A204.1 (cell line): ENCODE measurements around the gene NPLOC4.

ENCODE experiments used
- FAIRE-seq: peaks from 2 replicates; lab custom pipeline; 2012; peaks lifted over from hg19 to GRCh38; lab: Jason Lieb, UNC

NPLOC4 gene

DNA sequence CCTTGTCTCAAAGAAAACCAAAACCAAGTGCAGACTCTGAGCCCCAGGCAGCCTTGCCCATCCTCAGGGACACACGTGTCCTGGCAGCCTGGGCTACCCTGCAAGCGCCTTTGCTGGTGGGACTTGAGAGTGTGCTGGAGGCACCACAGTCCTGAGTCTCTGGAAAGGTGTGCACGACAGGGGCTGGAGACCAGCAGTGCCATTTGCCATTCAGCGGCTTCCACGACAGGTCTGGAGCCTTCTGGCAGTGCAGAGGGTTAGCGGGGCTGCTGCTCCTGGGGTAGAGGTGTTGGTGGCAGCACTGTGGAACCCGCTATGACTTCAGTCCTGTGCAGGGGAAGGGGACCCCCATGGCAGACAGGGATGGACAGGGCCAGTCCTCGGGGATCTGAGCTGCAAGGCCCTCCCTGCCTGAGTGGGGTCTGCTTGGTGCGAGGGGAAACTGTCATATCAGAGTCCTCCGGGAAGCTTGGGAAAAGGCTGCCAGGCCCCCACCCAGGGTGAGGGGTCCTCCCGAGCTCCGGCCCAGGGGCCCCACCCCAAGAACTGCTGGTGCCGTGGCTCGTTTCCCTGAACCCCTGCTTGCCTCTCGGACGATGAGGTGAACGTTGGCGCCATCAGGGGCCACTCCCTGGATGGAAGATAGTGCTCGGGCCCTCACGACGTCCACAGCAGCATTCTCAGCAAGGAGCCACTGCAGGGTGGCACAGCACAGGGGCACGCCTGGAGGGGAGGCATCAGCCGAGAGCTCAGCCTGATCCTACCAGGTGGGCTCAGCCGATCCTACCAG is 91.6 kb downstream of the NPLOC4 start:
- FAIRE-seq, result no peak

- no peak for FAIRE-seq
Measured at GRCh38 chr17:81544281-81544974, 92.5 kb downstream of the NPLOC4 start.

- FAIRE-seq, result no peak
Measured at GRCh38 chr17:81543756-81544155, 93.2 kb downstream of the NPLOC4 start.

- FAIRE-seq, result no peak
Measured at GRCh38 chr17:81543339-81543675, 93.6 kb downstream of the NPLOC4 start.

GRCh38 chr17:81542431-81543338 is 94.2 kb downstream of the NPLOC4 start:
- no peak for FAIRE-seq

DNA sequence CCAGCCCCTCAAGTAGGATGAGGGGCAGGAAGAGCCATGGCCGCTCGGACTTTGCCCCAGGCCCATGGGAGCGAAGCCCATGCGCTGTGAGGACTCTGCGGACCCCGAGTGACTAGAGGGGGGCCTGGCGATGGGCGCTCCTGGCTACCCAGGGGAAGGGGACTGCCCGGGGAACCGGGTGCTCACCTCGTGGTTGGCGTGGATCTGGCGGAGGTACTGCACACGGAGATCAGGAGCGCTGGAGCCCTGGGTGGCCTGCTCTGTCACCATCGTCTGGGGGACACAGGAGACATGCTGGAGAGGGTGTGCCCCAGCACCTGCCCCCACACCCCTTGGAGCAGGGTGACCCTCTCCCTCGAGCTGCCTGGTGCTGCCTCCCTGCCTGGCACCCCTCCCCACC is 95.8 kb downstream of the NPLOC4 start:
- FAIRE-seq, result no peak

GRCh38 chr17:81540676-81541027 is 96.3 kb downstream of the NPLOC4 start:
- no peak for FAIRE-seq

GRCh38 chr17:81539961-81540675 is 96.8 kb downstream of the NPLOC4 start:
- no peak for FAIRE-seq

DNA sequence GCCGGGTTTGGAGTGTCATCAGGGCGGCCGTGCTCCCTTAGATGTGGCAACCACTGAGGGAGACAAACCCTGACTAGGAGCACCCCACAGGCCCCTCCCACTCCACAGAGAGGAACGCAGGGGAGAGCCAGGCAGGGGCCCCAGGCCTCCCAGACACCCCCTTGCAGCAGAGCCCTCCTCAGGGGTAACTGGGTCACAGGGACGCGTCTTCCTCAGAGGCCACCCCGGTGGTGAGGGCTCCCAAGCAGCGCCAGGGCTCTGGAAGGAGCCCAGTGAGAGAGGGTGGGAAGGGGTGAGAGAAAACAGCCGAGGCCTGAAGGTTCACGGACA is 97.4 kb downstream of the NPLOC4 start:
- FAIRE-seq, result no peak

DNA sequence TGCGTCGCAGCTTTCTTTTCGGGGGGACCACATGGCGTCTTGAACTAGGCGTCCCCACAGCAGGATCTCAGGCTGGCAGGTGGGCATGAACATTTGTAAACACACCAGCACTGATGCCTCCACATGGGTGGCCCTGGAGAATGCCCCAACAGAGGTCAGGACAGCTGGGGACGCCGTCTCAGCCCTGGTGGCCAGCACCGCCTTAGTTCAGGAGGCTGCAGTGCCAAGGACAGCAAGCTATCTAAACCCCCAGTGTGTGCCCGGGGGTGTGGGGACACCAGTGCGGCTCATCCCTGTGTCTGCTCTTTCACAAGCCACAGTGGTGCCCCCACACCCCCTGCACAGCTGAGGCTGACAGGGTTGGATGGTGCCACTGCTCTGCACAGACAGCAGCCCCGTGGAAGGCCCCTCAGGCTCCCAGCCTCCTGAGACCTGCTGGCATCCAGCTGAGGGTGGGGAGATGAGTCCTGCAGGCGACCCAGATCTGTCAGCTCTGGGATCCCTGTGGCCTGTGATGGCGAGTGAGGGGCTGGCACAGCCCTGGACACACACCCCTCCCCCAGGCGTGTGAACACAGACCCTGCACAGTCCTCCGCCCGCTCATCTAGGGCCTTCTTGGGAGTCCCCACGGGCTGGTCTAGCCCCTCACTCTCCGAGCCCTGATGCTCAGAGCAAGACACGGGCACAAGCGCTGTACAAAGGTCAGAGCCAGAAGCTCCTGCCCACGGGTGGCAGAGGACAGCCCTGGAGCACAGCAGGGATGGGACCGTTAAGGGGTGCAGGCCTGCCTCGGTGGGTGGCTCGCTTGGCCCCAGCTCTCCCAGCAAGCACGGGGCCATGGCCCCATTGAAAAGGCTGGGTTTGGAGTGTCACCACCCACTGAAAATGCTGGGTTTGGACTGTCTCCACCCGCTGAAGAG is 98.0 kb downstream of the NPLOC4 start:
- no peak for FAIRE-seq

DNA sequence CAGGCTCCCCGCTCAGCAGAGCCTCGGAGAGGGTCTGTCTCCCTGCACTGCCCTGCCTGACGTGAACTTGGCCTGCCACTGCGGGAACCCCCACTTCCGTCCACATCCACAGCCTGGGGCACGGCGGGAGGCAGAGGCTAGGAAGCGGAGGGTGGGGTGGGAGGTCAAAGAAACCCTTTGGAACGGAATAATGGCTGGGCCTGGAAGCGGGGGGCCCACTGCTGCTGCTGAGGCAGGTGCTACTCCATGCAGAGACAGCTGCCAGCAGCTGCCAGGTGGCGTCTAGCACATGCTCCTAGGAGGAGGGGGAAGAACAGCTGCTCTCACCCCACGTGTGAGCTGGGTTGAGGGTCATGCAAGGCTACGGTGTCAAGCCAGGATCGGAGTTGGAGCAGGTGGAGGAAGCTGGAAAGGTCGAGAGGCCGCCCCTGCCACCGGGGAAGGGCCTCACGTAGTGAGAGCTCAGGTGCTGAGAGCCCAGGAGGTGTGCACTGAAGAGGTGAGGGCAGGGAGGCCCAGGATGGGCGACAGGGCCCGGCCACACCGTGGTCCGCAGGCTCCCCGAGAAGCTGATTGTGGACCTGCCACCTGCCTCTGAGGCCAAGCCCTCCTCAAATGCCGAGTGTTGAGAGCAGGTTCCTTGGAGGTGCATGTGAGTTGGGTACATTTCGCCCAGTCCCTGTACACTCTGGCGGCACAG is 98.9 kb downstream of the NPLOC4 start:
- FAIRE-seq, result no peak

DNA sequence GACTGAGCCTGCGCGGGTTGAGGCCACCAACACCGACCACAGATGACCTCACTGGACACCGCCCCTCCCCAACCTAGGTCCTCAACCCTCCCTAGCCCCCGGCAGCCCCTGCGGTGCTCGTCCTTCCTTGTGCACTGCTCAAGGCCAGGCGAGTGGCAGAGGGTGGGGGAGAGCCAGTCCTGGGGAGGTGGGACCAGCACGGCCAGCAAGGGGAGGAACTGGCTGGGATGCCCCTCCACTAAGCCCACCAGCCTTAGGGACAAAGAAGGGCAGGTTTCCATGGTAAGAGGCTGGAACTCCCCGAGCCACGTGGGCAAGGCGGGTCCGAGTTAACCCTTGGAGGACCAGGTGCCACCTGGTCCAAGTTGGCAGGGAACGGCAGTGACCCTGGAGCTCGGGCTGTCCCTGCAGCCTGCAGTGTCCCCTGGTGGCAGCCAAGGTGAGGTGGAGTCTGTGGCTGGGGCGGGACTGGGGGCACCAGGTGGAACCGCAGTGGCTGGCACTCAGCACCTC is 99.5 kb downstream of the NPLOC4 start:
- no peak for FAIRE-seq

DNA sequence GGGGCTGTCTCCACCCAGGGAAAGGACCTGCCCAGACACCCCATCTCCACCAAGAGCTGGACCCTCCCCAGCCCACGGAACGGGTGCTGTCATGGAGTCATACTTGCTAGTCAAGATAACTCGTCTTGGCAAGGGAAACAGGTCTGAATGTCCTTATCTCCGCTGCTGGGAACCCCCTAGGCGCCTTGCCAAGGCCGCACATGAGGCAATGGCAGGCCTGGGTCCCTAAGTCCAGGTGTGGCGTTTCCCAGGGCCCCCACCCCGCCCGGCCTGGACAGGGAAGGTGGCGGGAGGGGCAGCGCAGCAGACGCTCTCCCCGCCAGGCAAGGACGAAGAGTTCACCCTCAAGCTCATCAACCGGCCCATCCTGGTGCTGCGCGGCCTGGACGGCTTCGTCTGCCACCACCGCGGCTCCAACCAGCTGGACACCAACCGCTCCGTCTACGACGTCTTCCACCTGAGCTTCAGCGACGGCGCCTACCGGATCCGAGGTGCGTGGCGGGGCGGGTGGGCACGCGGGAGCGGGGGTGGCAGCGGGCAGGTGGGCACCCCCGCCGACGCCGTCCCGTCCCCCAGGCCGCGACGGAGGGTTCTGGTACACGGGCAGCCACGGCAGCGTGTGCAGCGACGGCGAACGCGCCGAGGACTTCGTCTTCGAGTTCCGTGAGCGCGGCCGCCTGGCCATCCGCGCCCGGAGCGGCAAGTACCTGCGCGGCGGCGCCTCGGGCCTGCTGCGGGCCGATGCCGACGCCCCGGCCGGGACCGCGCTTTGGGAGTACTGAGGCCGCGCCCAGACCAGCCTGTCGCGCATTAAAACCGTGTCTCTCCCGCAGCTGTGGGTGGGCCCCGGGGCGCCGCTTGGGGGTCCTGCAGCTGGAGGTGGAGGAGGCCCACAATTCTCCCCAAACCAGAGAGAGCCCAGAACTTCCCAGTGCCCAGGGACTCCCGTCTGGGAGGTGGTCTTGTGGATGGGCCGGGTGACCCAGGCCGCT is 100.3 kb downstream of the NPLOC4 start:
- no peak for FAIRE-seq

DNA sequence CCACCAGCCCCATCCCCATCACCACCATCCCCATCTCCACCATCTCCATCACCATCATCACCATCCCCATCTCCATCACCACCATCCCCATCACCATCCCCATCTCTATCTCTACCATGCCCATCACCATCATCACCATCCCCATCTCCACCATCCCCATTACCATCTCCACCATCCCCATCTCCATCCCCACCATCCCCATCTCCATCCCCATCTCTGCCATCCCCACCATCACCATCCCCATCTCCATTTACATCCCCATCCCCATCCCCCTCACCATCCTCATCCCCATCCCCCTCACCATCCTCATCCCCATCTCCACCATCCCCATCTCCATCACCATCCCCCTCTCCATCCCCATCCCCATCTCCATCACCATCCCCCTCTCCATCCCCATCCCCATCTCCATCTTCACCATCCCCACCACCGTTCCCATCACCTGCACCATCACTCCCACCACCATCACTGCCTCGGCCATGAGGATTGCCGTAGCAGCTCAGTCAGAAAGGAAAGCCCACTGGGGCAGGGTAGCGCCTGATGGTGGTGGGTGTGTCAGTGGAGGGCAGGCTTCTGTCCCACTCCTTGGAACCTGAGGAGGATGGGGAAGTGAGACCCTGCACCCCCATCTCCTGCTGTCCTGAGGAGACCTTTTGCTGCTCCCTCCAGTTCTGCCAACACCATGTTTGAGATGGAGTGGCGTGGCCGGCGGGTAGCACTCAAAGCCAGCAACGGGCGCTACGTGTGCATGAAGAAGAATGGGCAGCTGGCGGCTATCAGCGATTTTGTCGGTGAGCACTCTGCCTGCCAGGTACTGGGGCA is 101.2 kb downstream of the NPLOC4 start:
- FAIRE-seq, result no peak

GRCh38 chr17:81535007-81535328 is 101.9 kb downstream of the NPLOC4 start:
- no peak for FAIRE-seq

- no peak for FAIRE-seq
Measured at GRCh38 chr17:81534157-81535006, 102.5 kb downstream of the NPLOC4 start.

DNA sequence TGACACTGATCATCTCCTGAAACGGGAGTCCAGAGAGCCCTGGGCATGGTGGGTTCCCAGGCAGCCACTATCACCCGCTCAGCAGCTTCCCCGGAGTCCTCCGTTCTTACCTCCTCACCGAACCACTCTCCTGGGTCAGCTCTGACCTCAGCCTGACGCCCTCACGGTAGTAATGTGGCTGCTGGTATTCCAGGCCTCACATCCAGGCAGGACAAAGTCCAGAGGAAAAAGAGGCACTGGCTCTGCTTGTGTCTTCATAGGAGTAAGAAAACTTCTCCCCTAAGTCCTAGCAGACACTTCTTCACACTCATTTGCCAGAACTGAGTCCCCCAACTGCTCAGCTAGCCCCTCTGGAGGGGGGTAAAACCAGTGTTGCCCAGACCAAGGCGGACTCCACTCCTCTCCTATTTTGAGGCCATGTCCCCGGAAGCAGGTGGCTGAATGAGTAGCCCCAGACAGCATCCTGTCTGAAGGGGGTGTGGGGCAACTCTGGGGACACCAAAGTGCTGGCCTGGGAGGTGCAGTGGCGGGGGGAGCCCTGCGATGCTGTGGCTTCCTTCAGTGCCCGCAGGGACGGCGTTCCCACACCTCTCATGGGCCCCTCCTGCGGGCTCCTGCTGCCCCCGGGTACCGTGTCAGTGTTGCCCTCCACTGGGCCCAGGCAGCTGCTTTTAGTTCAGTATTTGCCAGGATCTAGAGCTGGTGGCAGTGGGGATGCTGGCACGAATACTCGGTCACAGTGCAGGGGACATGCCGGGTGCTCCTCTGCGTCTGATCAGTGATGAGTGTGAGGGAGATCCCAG is 103.4 kb downstream of the NPLOC4 start:
- no peak for FAIRE-seq
